GM13977 (cell line): Measurements from ENCODE around the gene PRDM16.

Source experiments
- DNase-seq: peaks from one replicate; pipeline ENCODE4 v3.0.0; 2012; ENCODE audit warnings: low spot score
- CTCF ChIP-seq: IDR thresholded peaks from 2 replicates; pipeline ENCODE4 v1.5.1; 2012; ENCODE audit warnings: mild to moderate bottlenecking, control low read depth; ENCODE audit not compliant: insufficient read depth; ENCODE audit errors: extremely low read depth, missing control alignments
- in situ Hi-C: fragments of 300-500 bp; cut with MboI; formaldehyde crosslinking; loops from one replicate; pipeline ENCODE4 v1.12.0; 2022; ENCODE audit warnings: low sequenced_read_pairs, low pct_unique_long_range_greater_than_20kb, mixed read lengths, inconsistent platforms; ENCODE audit not compliant: unreplicated experiment

PRDM16 gene

GRCh38 chr1:3192825-3193224 lies 123.8 kb downstream of the PRDM16 start:
- in situ Hi-C loops = no loop called here
- TF ChIP-seq CTCF = no peak
- DNase-seq = no peak

- in situ Hi-C loops = no loop called here
- no peak for TF ChIP-seq CTCF
- no peak for DNase-seq
Observed at GRCh38 chr1:3193811-3194210, 124.8 kb downstream of the PRDM16 start.

- no peak for DNase-seq
- no peak for TF ChIP-seq CTCF
- in situ Hi-C loops = no loop called here
Observed at GRCh38 chr1:3194760-3195479, 125.9 kb downstream of the PRDM16 start.

GRCh38 chr1:3195480-3195815 lies 126.4 kb downstream of the PRDM16 start:
- no peak for TF ChIP-seq CTCF
- in situ Hi-C loops = no loop called here
- no peak for DNase-seq

GRCh38 chr1:3195966-3196515 lies 127.0 kb downstream of the PRDM16 start:
- DNase-seq = no peak
- TF ChIP-seq CTCF = no peak

GRCh38 chr1:3196577-3197245 lies 127.7 kb downstream of the PRDM16 start:
- no peak for DNase-seq
- no peak for TF ChIP-seq CTCF
- in situ Hi-C loops = no loop called here

More at GRCh38 chr1:3195966-3196515, 127.0 kb downstream of the PRDM16 start:
- in situ Hi-C loops = no loop called here
